Activated CD8-positive, alpha-beta memory T cell treated with anti-CD3 and anti-CD28 coated beads for 36 hours (primary cell): ENCODE results near the gene RTF2. TPM values are rescaled to one million over a fixed set of nuclear protein-coding genes. Genes with fewer than 3 reads are reported as not detected.

Source experiments
- total RNA-seq, 2 experiments: library from RNA; stranded (reverse); gene quantifications; one replicate each; pipeline ENCODE4 v1.2.3, GENCODE V29; 2021

The RTF2 gene
- total RNA-seq, 2 experiments from 2014 or later = 78.2 to 79.7 TPM

Other genes starting within 250 kb of the RTF2 start
- not detected for gene MC3R, start 219.9 kb upstream of the RTF2 start, total RNA-seq
- gene FAM210B, start 109.7 kb upstream of the RTF2 start, total RNA-seq = 1 to 10 TPM; 4.3 to 4.8 TPM
- gene AURKA, start 76.4 kb upstream of the RTF2 start, total RNA-seq = 10 to 100 TPM; 64.5 to 69.2 TPM
- 10 to 100 TPM; 55.7 to 59.7 TPM for gene CSTF1, start 76.0 kb upstream of the RTF2 start, total RNA-seq
- gene CASS4, start 56.4 kb upstream of the RTF2 start, total RNA-seq = 1 to 10 TPM; 2.7 to 2.8 TPM
- under 1 TPM; 0.53 to 0.59 TPM for gene FAM209A, start 56.1 kb downstream of the RTF2 start, total RNA-seq
- under 1 TPM; 0.48 to 0.86 TPM for gene FAM209B, start 64.6 kb downstream of the RTF2 start, total RNA-seq
- not detected for gene TFAP2C, start 160.7 kb downstream of the RTF2 start, total RNA-seq